Testis (tissue), 2 donors: ENCODE measurements around the gene AKR1A1.

Experiments
- CTCF ChIP-seq, 3 experiments: fragments of 450-650 bp in 2 of 3; fragments of 200-600 bp in 1 of 3; sonication (generic) in 1 of 3; IDR thresholded peaks; one replicate each; pipeline ENCODE4 v1.5.1; 2016 to 2019; ENCODE audit warnings: antibody characterized with exemption in 3 of 3, mild to moderate bottlenecking in 2 of 3, moderate library complexity in 1 of 3
- POLR2A ChIP-seq: fragments of 450-650 bp; IDR thresholded peaks from one replicate; pipeline ENCODE4 v1.6.1; 2017; ENCODE audit warnings: antibody characterized with exemption, mild to moderate bottlenecking, moderate library complexity

GRCh38 chr1:45536886-45537285 lies 13.7 kb upstream of the AKR1A1 start:
- no peak for TF ChIP-seq CTCF (IDR thresholded peaks at IDR 0.05)
- TF ChIP-seq POLR2A, result no peak
